ENCODE data around the gene VAT1L.

DNA sequence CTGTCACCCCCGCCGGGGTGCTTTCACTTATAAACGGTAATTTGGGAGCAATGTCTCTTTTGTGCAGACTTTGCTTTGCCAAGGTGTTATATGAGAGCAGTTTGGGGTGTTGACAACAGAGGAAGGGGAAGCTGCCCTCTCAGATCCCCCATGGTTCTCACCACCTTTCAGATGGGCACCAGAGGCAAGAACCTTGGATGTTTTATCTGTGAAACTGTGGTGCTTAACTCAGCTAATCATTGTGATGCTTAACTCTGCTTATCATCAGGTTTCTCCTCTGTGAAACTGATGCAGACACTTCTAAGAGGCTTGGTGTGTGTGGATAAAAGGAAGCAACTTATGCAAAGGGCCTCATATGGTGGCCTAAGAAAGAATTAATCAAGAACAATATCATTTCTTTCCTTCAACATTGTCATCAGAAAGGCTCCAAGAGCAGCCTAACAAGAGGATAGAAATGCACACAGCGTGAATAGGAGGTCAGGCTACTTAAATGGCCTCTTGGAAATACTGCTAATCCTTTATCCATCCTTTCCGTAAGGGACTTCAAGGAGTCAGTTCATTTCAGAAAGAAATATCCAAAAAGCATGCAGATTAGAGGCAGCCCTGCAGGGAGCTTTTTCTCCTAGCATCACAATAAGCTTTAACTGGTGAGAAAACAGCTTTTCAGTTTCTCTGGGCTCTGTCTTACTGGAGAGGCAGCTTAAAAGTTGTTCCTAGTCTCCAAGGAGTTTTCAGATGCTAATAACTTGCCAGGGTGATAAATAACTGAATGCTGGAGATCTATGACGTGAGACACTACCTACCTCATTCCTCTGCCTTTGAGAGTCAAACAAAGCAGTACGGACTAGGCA, 178.9 kb downstream of the VAT1L start:
- TF ChIP-seq, protein P1, sequence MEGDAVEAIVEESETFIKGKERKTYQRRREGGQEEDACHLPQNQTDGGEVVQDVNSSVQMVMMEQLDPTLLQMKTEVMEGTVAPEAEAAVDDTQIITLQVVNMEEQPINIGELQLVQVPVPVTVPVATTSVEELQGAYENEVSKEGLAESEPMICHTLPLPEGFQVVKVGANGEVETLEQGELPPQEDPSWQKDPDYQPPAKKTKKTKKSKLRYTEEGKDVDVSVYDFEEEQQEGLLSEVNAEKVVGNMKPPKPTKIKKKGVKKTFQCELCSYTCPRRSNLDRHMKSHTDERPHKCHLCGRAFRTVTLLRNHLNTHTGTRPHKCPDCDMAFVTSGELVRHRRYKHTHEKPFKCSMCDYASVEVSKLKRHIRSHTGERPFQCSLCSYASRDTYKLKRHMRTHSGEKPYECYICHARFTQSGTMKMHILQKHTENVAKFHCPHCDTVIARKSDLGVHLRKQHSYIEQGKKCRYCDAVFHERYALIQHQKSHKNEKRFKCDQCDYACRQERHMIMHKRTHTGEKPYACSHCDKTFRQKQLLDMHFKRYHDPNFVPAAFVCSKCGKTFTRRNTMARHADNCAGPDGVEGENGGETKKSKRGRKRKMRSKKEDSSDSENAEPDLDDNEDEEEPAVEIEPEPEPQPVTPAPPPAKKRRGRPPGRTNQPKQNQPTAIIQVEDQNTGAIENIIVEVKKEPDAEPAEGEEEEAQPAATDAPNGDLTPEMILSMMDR (IDR thresholded peaks at IDR 0.05; ENCODE audit: low read depth, low read length, poor library complexity, severe bottlenecking): no peak
- no peak for TF ChIP-seq EZH2phosphoT487 (IDR thresholded peaks at IDR 0.05; ENCODE audit: borderline replicate concordance, low read length)
